Upper lobe of left lung (tissue), 6 donors: ENCODE data around the gene TMEM236. TPM values are rescaled to one million over a fixed set of nuclear protein-coding genes. Genes with fewer than 3 reads are reported as not detected.
A peak's percentile ranks its signal among the peaks of the same experiment; 100 is the strongest.

Experiments used
- ATAC-seq, 2 donors: fragments of 200-7000 bp; cut with Tn5 transposase; one replicate each; pipeline ENCODE4 v1.9.1; 2022; ENCODE audit warnings: mild to moderate bottlenecking in 2 of 2, moderate library complexity in 2 of 2; ENCODE audit not compliant: low FRiP score in 2 of 2
- DNase-seq, 2 donors: peaks; one replicate each; pipeline ENCODE4 v3.0.0-alpha.2; 2019 to 2020
- H3K27ac ChIP-seq, 4 donors: fragments of 200-600 bp; sonication (generic); one replicate each; pipeline ENCODE4 v1.5.1; 2016 to 2019
- H3K27me3 ChIP-seq, 4 donors: fragments of 200-600 bp; sonication (generic); one replicate each; pipeline ENCODE4 v1.5.1; 2017 to 2019
- H3K36me3 ChIP-seq, 4 donors: fragments of 200-600 bp; sonication (generic); one replicate each; pipeline ENCODE4 v1.5.1; 2016 to 2019
- H3K4me1 ChIP-seq, 4 donors: fragments of 200-600 bp; sonication (generic); one replicate each; pipeline ENCODE4 v1.5.1; 2018 to 2019
- H3K4me3 ChIP-seq, 4 donors: fragments of 200-600 bp; sonication (generic); one replicate each; pipeline ENCODE4 v1.5.1; 2017 to 2019; ENCODE audit warnings: mild to moderate bottlenecking in 2 of 4, moderate library complexity in 1 of 4
- H3K9me3 ChIP-seq, 4 donors: fragments of 200-600 bp; sonication (generic); one replicate each; pipeline ENCODE4 v1.5.1; 2018 to 2019
- EP300 ChIP-seq, 4 donors: sonication (generic); formaldehyde crosslinking; IDR thresholded peaks; one replicate each; pipeline ENCODE4 v1.5.1; 2017; ENCODE audit warnings: antibody characterized with exemption in 4 of 4, control low read depth in 2 of 4
- POLR2A ChIP-seq, 4 donors: fragments of 450-650 bp; IDR thresholded peaks; one replicate each; pipeline ENCODE4 v1.5.1; 2016 to 2017; ENCODE audit warnings: antibody characterized with exemption in 4 of 4, mild to moderate bottlenecking in 2 of 4
- POLR2AphosphoS5 ChIP-seq, 2 donors: sonication (generic); formaldehyde crosslinking; IDR thresholded peaks; one replicate each; pipeline ENCODE4 v1.5.1; 2017; ENCODE audit warnings: antibody characterized with exemption in 2 of 2
- whole genome bisulfite sequencing, 2 donors: methylation state at CpG; one replicate each; pipeline ENCODE4 v1.1.5; 2017 to 2018; 5-methylcytosine and 5-hydroxymethylcytosine counted together
- total RNA-seq, 6 donors: library from RNA; depleted of rRNA in 4 of 6; stranded (reverse); fragments of >200 nt in 4 of 6; gene quantifications; one replicate each; pipeline versions ENCODE4 v1.1.0 to v1.2.1, GENCODE V29; 2016 to 2021
- TF ChIP-seq, protein P1 (sequence below), 6 experiments: fragments of 450-650 bp in 4 of 6; fragments of 200-600 bp in 2 of 6; sonication (generic) in 2 of 6; IDR thresholded peaks; one replicate each; pipeline ENCODE4 v1.5.1; 2016 to 2019; ENCODE audit warnings: antibody characterized with exemption in 6 of 6
- donor health status: DM: no; HTN: no; CAD: no; lungs with moderate emphysema.
- donor health status: DM: no; HTN: yes; CAD: no; lungs with severe emphysema.

Gene TMEM236
- total RNA-seq, 6 donors from 2014 or later: 0.55 to 4.6 (median 1.6) TPM

DNA sequence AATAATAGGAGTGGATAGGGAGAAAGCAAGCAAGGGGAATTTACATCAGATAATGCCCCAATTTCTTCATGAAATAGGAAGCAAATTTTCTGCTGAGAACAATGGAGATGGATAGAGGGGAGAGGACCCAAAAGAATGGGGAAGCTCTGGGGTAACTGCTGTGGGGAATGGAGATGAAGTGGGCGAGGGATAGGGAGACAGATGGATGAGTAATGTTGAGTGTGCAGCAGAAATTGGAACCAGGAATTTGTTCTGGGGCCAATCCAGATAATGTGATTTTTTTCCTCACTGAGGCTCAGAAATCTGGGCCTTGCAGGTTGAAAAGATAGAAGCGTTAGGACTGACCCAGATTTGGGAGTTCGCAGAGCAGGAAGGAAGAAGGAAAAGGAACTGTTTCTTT lies 32.7 kb downstream of the TMEM236 start:
- DNase-seq (no peak), ATAC-seq (peak in 1 of 2 donors; percentile 59)
- Histone ChIP-seq H3K4me1 (peaks cover 0 to 20% (median 3%) of the 10 kb centered on the region in 4 donors), H3K9me3 (no peaks in the 10 kb centered on the region), H3K36me3 (no peaks in the 10 kb centered on the region), H3K27ac (peak overlapping the region in 2 of 4 donors; percentile 14 to 32), H3K27me3 (no peaks in the 10 kb centered on the region), H3K4me3 (no peak overlapping the region)
- WGBS, 2 donors: 63 to 81% methylated on average over 3 of the region's 3 CpGs
- TF ChIP-seq POLR2AphosphoS5 (IDR thresholded peaks at IDR 0.05) (no peak), POLR2A (IDR thresholded peaks at IDR 0.05) (no peak), EP300 (IDR thresholded peaks at IDR 0.05) (no peak)
- TF ChIP-seq, protein P1, sequence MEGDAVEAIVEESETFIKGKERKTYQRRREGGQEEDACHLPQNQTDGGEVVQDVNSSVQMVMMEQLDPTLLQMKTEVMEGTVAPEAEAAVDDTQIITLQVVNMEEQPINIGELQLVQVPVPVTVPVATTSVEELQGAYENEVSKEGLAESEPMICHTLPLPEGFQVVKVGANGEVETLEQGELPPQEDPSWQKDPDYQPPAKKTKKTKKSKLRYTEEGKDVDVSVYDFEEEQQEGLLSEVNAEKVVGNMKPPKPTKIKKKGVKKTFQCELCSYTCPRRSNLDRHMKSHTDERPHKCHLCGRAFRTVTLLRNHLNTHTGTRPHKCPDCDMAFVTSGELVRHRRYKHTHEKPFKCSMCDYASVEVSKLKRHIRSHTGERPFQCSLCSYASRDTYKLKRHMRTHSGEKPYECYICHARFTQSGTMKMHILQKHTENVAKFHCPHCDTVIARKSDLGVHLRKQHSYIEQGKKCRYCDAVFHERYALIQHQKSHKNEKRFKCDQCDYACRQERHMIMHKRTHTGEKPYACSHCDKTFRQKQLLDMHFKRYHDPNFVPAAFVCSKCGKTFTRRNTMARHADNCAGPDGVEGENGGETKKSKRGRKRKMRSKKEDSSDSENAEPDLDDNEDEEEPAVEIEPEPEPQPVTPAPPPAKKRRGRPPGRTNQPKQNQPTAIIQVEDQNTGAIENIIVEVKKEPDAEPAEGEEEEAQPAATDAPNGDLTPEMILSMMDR (IDR thresholded peaks at IDR 0.05): no peak

DNA sequence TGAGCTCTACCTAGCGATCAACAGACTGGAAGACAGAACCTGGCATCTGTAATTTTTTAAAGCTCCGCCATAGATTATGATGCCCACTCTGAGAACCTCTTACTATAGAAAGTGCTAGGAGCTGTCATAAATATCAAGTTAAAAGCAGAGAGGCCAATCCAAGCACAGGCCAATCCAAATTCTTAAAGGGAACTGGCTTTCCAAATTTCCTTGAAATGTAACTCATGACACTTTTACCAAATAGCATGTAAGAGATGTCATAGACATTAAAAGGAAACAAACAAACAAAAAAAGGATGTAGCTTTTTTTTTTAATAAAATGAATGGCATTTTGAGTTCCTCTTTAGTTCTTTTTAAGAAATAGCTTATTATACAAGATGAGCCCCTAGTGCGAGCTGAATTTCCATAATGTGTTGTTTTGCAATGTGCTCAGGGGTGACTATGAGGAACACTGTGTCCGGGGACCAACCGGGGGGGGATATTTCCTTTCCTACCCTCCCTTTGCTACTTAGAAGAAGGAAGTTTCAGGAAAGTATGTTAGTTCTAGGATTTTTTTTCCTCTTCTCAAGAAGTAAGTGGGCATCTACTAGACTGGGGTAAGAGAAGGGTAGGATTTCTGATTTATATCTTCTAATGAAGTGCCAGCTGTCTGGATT lies 33.4 kb downstream of the TMEM236 start:
- ATAC-seq: peak; percentile 41 to 82

DNA sequence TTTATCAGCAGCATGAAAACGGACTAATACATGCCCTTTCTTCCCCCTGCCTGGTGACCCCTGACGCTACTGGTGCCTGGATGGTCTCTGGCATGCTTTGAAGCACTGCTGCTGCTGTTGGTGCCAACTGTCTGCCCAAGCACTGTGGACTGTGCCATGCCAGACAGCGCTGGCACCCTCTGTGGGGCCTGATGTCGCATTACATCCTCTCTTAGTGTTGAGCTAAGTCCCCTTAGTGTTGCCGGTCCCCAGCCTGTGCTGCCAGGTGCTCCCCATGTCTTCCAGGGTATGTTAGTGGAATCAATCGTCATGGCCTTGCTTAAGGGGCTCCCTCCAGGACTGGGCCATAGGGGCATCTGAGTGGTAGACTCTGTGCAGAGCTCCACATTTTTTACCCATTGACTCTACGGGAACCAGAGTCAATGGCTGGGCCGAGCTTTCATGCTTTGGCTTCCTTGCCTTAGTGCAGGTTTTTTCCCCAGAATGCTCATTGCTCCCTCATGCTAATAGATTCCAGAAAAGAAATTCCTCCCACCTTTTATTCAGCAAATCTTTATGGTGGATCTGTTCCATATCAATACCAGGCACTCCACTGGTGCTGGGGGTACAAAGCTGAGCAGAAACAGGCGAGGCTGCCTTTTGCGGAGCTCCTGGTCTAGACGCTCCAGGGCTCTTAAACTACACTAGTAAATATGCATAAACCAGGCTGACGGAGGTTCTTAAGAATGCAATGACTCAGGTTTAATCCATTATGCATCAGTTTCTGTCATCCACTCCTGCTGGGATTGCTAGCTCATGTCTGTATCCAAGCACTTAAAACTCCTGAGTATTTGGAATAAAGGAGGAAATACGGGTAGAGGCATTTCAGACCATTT lies 35.3 kb downstream of the TMEM236 start:
- no peak for TF ChIP-seq POLR2A (IDR thresholded peaks at IDR 0.05)
- no peak for TF ChIP-seq POLR2AphosphoS5 (IDR thresholded peaks at IDR 0.05)
- TF ChIP-seq, protein P1 (IDR thresholded peaks at IDR 0.05): no peak
- no peak for TF ChIP-seq EP300 (IDR thresholded peaks at IDR 0.05)
- H3K4me1 ChIP-seq: peaks cover 0 to 20% (median 3%) of the 10 kb centered on the region in 4 donors
- no peaks in the 10 kb centered on the region for H3K9me3 ChIP-seq
- WGBS, 2 donors: 77 to 89% methylated on average over 10 to 13 of the region's 13 CpGs
- H3K4me3 ChIP-seq: no peak overlapping the region
- ATAC-seq: peak; percentile 71 to 79
- H3K27me3 ChIP-seq: no peaks in the 10 kb centered on the region
- H3K27ac ChIP-seq: peak overlapping the region in 1 of 4 donors; percentile 26
- DNase-seq: peak; percentile 10 to 26
- H3K36me3 ChIP-seq: no peaks in the 10 kb centered on the region

More for the DNA sequence above, 33.4 kb downstream of the TMEM236 start:
- 59 to 63% methylated on average over 5 of the region's 5 CpGs for WGBS, 2 donors
- no peaks in the 10 kb centered on the region for H3K9me3 ChIP-seq
- no peaks in the 10 kb centered on the region for H3K36me3 ChIP-seq
- TF ChIP-seq EP300 (IDR thresholded peaks at IDR 0.05): peak in 2 of 4 donors; percentile 12 to 48
- TF ChIP-seq, protein P1 (IDR thresholded peaks at IDR 0.05): no peak
- H3K27ac ChIP-seq: peak overlapping the region in 3 of 4 donors; percentile 5 to 40 (median 32)
- H3K4me3 ChIP-seq: no peak overlapping the region
- H3K4me1 ChIP-seq: peaks cover 0 to 20% (median 3%) of the 10 kb centered on the region in 4 donors
- H3K27me3 ChIP-seq: no peaks in the 10 kb centered on the region
- peak in 1 of 2 donors; percentile 67 for DNase-seq

DNA sequence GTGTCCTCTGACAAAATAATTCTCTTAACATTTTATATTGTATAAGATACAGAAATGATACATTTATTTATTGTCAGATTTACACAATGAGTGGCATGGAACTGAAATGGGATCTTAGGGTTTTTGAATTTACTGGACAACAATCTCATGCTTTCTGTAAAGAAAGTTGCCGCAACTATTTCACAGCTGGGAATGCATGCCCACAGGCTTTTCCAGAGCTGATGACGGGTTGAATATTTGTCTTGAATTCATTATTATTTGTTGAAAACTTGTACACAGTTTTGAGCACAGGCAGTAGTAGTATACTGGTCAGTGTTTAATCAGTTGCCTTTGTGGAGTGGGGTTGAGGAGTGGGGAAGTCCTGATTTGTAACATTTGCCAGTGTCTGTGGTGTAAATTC lies 36.6 kb downstream of the TMEM236 start:
- 90 to 92% methylated on average over 2 of the region's 2 CpGs for WGBS, 2 donors

More for the DNA sequence above, 36.6 kb downstream of the TMEM236 start:
- DNase-seq: no peak
- Histone ChIP-seq H3K9me3 (no peaks in the 10 kb centered on the region), H3K4me3 (no peak overlapping the region), H3K4me1 (peaks cover 0 to 21% (median 3%) of the 10 kb centered on the region in 4 donors), H3K36me3 (no peaks in the 10 kb centered on the region), H3K27ac (no peak overlapping the region), H3K27me3 (no peaks in the 10 kb centered on the region)
- no peak for TF ChIP-seq POLR2AphosphoS5 (IDR thresholded peaks at IDR 0.05)
- TF ChIP-seq, protein P1 (IDR thresholded peaks at IDR 0.05): no peak
- TF ChIP-seq EP300 (IDR thresholded peaks at IDR 0.05): no peak
- no peak for ATAC-seq
